ENCODE results near the gene CPNE9.

- TF ChIP-seq CTCF (IDR thresholded peaks at IDR 0.05) = no peak
- TF ChIP-seq POLR2A (IDR thresholded peaks at IDR 0.05) = no peak
Observed at GRCh38 chr3:9748031-9748430, 44.4 kb downstream of the CPNE9 start.
